Measurements from ENCODE around the gene UMODL1. TPM values are rescaled to one million over a fixed set of nuclear protein-coding genes. Genes with fewer than 3 reads are reported as not detected.
"Not testable (repeated sequence)": the region's sequence is repeated elsewhere in the genome, so short reads cannot be mapped to it uniquely, and the experiment has no call there.

UMODL1 gene
- total RNA-seq, 1 donor from 2014 or later: not detected

- DNase-seq (ENCODE audit: low spot score): no peak
- ATAC-seq: no peak
- intact Hi-C loops (cut with DNase I): no loop called here
These were observed 4.8 kb downstream of the UMODL1 start for GRCh38 chr21:42075686-42076471.

- intact Hi-C loops (cut with DNase I); ATAC-seq; DNase-seq (ENCODE audit: low spot score): not testable (repeated sequence)
These were observed 6.6 kb downstream of the UMODL1 start for GRCh38 chr21:42077685-42078238.

- intact Hi-C loops (cut with DNase I); ATAC-seq; DNase-seq (ENCODE audit: low spot score): not testable (repeated sequence)
These were observed 7.3 kb downstream of the UMODL1 start for GRCh38 chr21:42078247-42079007.

- DNase-seq (ENCODE audit: low spot score) (no peak), ATAC-seq (no peak)
- intact Hi-C loops (cut with DNase I): no loop called here
These were observed 8.2 kb downstream of the UMODL1 start for GRCh38 chr21:42079008-42079938.

- no peak for DNase-seq (ENCODE audit: low spot score)
- intact Hi-C loops (cut with DNase I): no loop called here
- no peak for ATAC-seq
These were observed 9.0 kb downstream of the UMODL1 start for GRCh38 chr21:42079939-42080787.

- ATAC-seq: peak; percentile 16
- DNase-seq (ENCODE audit: low spot score): no peak
- intact Hi-C loops (cut with DNase I): no loop called here
These were observed 9.6 kb downstream of the UMODL1 start for GRCh38 chr21:42080788-42081083.

GRCh38 chr21:42081138-42081537 lies 10.0 kb downstream of the UMODL1 start:
- intact Hi-C loops (cut with DNase I): no loop called here
- ATAC-seq (peak; percentile 6), DNase-seq (ENCODE audit: low spot score) (no peak)

GRCh38 chr21:42081931-42082381 lies 10.8 kb downstream of the UMODL1 start:
- ATAC-seq (no peak), DNase-seq (ENCODE audit: low spot score) (no peak)
- intact Hi-C loops (cut with DNase I): no loop called here

GRCh38 chr21:42082501-42083360 lies 11.6 kb downstream of the UMODL1 start:
- no peak for ATAC-seq
- no peak for DNase-seq (ENCODE audit: low spot score)
- intact Hi-C loops (cut with DNase I): no loop called here

GRCh38 chr21:42083361-42083690 lies 12.2 kb downstream of the UMODL1 start:
- intact Hi-C loops (cut with DNase I): no loop called here
- no peak for ATAC-seq
- no peak for DNase-seq (ENCODE audit: low spot score)

- no peak for ATAC-seq
- no peak for DNase-seq (ENCODE audit: low spot score)
These were observed 13.0 kb downstream of the UMODL1 start for GRCh38 chr21:42084079-42084478.

GRCh38 chr21:42085246-42086077 lies 14.3 kb downstream of the UMODL1 start:
- no peak for DNase-seq (ENCODE audit: low spot score)
- intact Hi-C loops (cut with DNase I): no loop called here
- ATAC-seq: no peak

More at GRCh38 chr21:42084079-42084478, 13.0 kb downstream of the UMODL1 start:
- intact Hi-C loops (cut with DNase I): no loop called here

GRCh38 chr21:42086969-42087368 lies 15.9 kb downstream of the UMODL1 start:
- ATAC-seq (no peak), DNase-seq (ENCODE audit: low spot score) (no peak)
- intact Hi-C loops (cut with DNase I): no loop called here

- no peak for ATAC-seq
- DNase-seq (ENCODE audit: low spot score): no peak
- intact Hi-C loops (cut with DNase I): no loop called here
These were observed 17.0 kb downstream of the UMODL1 start for GRCh38 chr21:42088148-42088547.

- intact Hi-C loops (cut with DNase I): no loop called here
These were observed 17.5 kb downstream of the UMODL1 start for GRCh38 chr21:42088658-42089057.

GRCh38 chr21:42089093-42089631 lies 18.0 kb downstream of the UMODL1 start:
- intact Hi-C loops (cut with DNase I): no loop called here
- peak; percentile 75 for ATAC-seq
- no peak for DNase-seq (ENCODE audit: low spot score)

More at GRCh38 chr21:42088658-42089057, 17.5 kb downstream of the UMODL1 start:
- DNase-seq (ENCODE audit: low spot score) (no peak), ATAC-seq (peak; percentile 57)

Data from sciatic nerve (tissue), 2 donors.